Endothelial cell of umbilical vein (primary cell): ENCODE data around the gene LAMTOR4.

Experiments
- EZH2 ChIP-seq: IDR thresholded peaks from 2 replicates; pipeline ENCODE4 v1.6.1; 2012; ENCODE audit warnings: borderline replicate concordance, low read depth, mild to moderate bottlenecking, moderate library complexity, low read length, inconsistent platforms; ENCODE audit not compliant: severe bottlenecking
- FOS ChIP-seq: IDR thresholded peaks from 2 replicates; pipeline ENCODE4 v1.6.1; 2011; ENCODE audit warnings: mild to moderate bottlenecking, low read length, moderate library complexity, borderline replicate concordance; ENCODE audit not compliant: insufficient read depth
- GATA2 ChIP-seq: IDR thresholded peaks from 2 replicates; pipeline ENCODE4 v1.7.0; 2011; ENCODE audit warnings: low read depth, mild to moderate bottlenecking, moderate library complexity, mixed read lengths, low read length; ENCODE audit not compliant: insufficient read length, insufficient read depth
- JUN ChIP-seq: IDR thresholded peaks from 2 replicates; pipeline ENCODE4 v1.6.1; 2011; ENCODE audit warnings: borderline replicate concordance, low read depth; ENCODE audit not compliant: insufficient read length, insufficient read depth
- MYC ChIP-seq: IDR thresholded peaks from one replicate; pipeline ENCODE4 v1.6.1; 2011; ENCODE audit warnings: mild to moderate bottlenecking, low read depth, low read length
- POLR2A ChIP-seq: IDR thresholded peaks from 2 replicates; pipeline ENCODE4 v1.6.1; 2012; ENCODE audit warnings: low read depth, mild to moderate bottlenecking, control low read depth, low read length
- POLR2AphosphoS5 ChIP-seq: IDR thresholded peaks from 2 replicates; pipeline ENCODE4 v1.6.1; 2012; ENCODE audit warnings: low read depth, mild to moderate bottlenecking, control low read depth, low read length, moderate library complexity; ENCODE audit not compliant: insufficient read depth
- TF ChIP-seq, protein P1 (sequence below), 2 donors: IDR thresholded peaks; 1 replicate in 1 of 2; 2 replicates in 1 of 2; pipeline ENCODE4 v1.5.1; 2011; ENCODE audit warnings: low read length in 2 of 2, mild to moderate bottlenecking in 2 of 2, moderate library complexity in 2 of 2, control low read depth in 1 of 2, inconsistent platforms in 1 of 2, low read depth in 1 of 2; ENCODE audit not compliant: insufficient read depth in 1 of 2; ENCODE audit errors: extremely low read depth in 1 of 2
- TF ChIP-seq, protein P2 (sequence below): IDR thresholded peaks from 2 replicates; pipeline ENCODE4 v1.6.1; 2011; ENCODE audit not compliant: insufficient read depth, insufficient read length

GRCh38 chr7:100192969-100193368 is 44.3 kb downstream of the LAMTOR4 start:
- TF ChIP-seq, protein P1, sequence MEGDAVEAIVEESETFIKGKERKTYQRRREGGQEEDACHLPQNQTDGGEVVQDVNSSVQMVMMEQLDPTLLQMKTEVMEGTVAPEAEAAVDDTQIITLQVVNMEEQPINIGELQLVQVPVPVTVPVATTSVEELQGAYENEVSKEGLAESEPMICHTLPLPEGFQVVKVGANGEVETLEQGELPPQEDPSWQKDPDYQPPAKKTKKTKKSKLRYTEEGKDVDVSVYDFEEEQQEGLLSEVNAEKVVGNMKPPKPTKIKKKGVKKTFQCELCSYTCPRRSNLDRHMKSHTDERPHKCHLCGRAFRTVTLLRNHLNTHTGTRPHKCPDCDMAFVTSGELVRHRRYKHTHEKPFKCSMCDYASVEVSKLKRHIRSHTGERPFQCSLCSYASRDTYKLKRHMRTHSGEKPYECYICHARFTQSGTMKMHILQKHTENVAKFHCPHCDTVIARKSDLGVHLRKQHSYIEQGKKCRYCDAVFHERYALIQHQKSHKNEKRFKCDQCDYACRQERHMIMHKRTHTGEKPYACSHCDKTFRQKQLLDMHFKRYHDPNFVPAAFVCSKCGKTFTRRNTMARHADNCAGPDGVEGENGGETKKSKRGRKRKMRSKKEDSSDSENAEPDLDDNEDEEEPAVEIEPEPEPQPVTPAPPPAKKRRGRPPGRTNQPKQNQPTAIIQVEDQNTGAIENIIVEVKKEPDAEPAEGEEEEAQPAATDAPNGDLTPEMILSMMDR (IDR thresholded peaks at IDR 0.05; ENCODE audit: extremely low read depth in 1 of 2, insufficient read depth in 1 of 2, low read depth in 1 of 2, low read length in 2 of 2): no peak
- TF ChIP-seq POLR2AphosphoS5 (no peak), MYC (no peak), POLR2A (no peak), JUN (no peak), EZH2 (no peak), GATA2 (no peak), FOS (no peak)
- TF ChIP-seq, protein P2, sequence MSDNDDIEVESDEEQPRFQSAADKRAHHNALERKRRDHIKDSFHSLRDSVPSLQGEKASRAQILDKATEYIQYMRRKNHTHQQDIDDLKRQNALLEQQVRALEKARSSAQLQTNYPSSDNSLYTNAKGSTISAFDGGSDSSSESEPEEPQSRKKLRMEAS: no peak
